Lower leg skin (tissue), 3 donors: ENCODE measurements around the gene XYLB.

Source experiments
- CTCF ChIP-seq, 3 donors: fragments of 450-650 bp; IDR thresholded peaks; one replicate each; pipeline ENCODE4 v1.5.1; 2016; ENCODE audit warnings: antibody characterized with exemption in 3 of 3, mild to moderate bottlenecking in 3 of 3, moderate library complexity in 2 of 3
- POLR2A ChIP-seq, 2 donors: fragments of 450-650 bp; IDR thresholded peaks; one replicate each; pipeline ENCODE4 v1.6.1; 2016 to 2017; ENCODE audit warnings: antibody characterized with exemption in 2 of 2, mild to moderate bottlenecking in 1 of 2, moderate library complexity in 1 of 2

GRCh38 chr3:38332201-38332600 lies 14.4 kb upstream of the XYLB start:
- TF ChIP-seq CTCF (IDR thresholded peaks at IDR 0.05) (no peak), POLR2A (IDR thresholded peaks at IDR 0.05) (no peak)
